HepG2 (cell line): Measurements from ENCODE around the gene DIP2C. TPM values are rescaled to one million over a fixed set of nuclear protein-coding genes. Genes with fewer than 3 reads are reported as not detected.

Experiments used
- CREB1 ChIP-seq, 2 experiments: fragments of 450-650 bp in 1 of 2; IDR thresholded peaks; 2 replicates each; pipeline ENCODE4 v1.6.1; 2016 to 2017; ENCODE audit warnings: control low read depth in 1 of 2, mild to moderate bottlenecking in 1 of 2, missing compliant biosample characterization in 1 of 2, missing genetic modification characterization in 1 of 2
- HMGXB3 ChIP-seq: sonication (generic); formaldehyde crosslinking; IDR thresholded peaks from 2 replicates; pipeline ENCODE4 v1.4.0; 2020; ENCODE audit warnings: missing genetic modification reagents, borderline replicate concordance
- PATZ1 ChIP-seq: sonication (generic); formaldehyde crosslinking; IDR thresholded peaks from 2 replicates; pipeline ENCODE4 v1.4.0; 2020; ENCODE audit warnings: missing genetic modification reagents
- RARA ChIP-seq: IDR thresholded peaks from 2 replicates; pipeline ENCODE4 v1.6.1; 2016; ENCODE audit warnings: missing genetic modification reagents, missing compliant biosample characterization
- SALL2 ChIP-seq: sonication (generic); formaldehyde crosslinking; IDR thresholded peaks from 2 replicates; pipeline ENCODE4 v1.8.1; 2023; ENCODE audit warnings: mild to moderate bottlenecking, missing genetic modification reagents, inconsistent platforms
- TOPORS ChIP-seq: sonication (generic); formaldehyde crosslinking; IDR thresholded peaks from 2 replicates; pipeline ENCODE4 v1.8.0; 2023; ENCODE audit warnings: mild to moderate bottlenecking, missing genetic modification reagents
- ZNF18 ChIP-seq: sonication (generic); formaldehyde crosslinking; IDR thresholded peaks from 2 replicates; pipeline ENCODE4 v1.8.0; 2022; ENCODE audit warnings: mild to moderate bottlenecking, missing genetic modification reagents; ENCODE audit not compliant: insufficient replicate concordance
- ZSCAN5A ChIP-seq: sonication (generic); formaldehyde crosslinking; IDR thresholded peaks from 2 replicates; pipeline ENCODE4 v1.8.0; 2022; ENCODE audit warnings: mild to moderate bottlenecking, missing genetic modification reagents, borderline replicate concordance
- polyA plus RNA-seq, 8 experiments: library from polyadenylated mRNA; depleted of rRNA in 3 of 8; stranded (reverse) in 7 of 8; unstranded in 1 of 8; fragments of >200 nt; fragmentation: Illumina TruSeq in 4 of 8; extraction: Trizol in 4 of 8; gene quantifications; 2 replicates each; pipeline versions ENCODE4 v1.2.1 to v1.2.3, GENCODE V29; 2011 to 2016; ENCODE audit warnings: low read depth in 4 of 8, missing spikeins in 1 of 8, mixed read lengths in 1 of 8; ENCODE audit not compliant: insufficient read depth in 1 of 8
- total RNA-seq, 5 experiments: library from RNA; depleted of rRNA; stranded (reverse); fragments of >200 nt; fragmentation: Illumina TruSeq; extraction: Trizol; gene quantifications; 2 replicates each; pipeline ENCODE4 v1.2.3, GENCODE V29; 2016; ENCODE audit warnings: low read depth in 1 of 5
- TF ChIP-seq, protein P1 (sequence below): sonication (generic); formaldehyde crosslinking; IDR thresholded peaks from 2 replicates; pipeline ENCODE4 v1.5.1; 2020; ENCODE audit warnings: missing genetic modification reagents, mild to moderate bottlenecking, borderline replicate concordance
- TF ChIP-seq, protein P2 (sequence below): sonication (generic); formaldehyde crosslinking; IDR thresholded peaks from 2 replicates; pipeline ENCODE4 v1.4.0; 2020; ENCODE audit warnings: missing genetic modification reagents
- TF ChIP-seq, protein P3 (sequence below): sonication (generic); formaldehyde crosslinking; IDR thresholded peaks from 2 replicates; pipeline ENCODE4 v1.5.0; 2020; ENCODE audit warnings: mild to moderate bottlenecking, missing genetic modification reagents

The DIP2C gene
- total and polyA plus RNA-seq, 2 of the 13 experiments (the other 11 are each of a cell fraction or from before 2014, with no cell fraction given) = 2.2 to 2.7 TPM

- TF ChIP-seq ZNF18 (CRISPR knock-in tag) = no peak
- peak; percentile 47 for TF ChIP-seq CREB1 (IDR thresholded peaks at IDR 0.05)
- TF ChIP-seq CREB1 (CRISPR knock-in tag; IDR thresholded peaks at IDR 0.05) = no peak
- TF ChIP-seq, protein P1, sequence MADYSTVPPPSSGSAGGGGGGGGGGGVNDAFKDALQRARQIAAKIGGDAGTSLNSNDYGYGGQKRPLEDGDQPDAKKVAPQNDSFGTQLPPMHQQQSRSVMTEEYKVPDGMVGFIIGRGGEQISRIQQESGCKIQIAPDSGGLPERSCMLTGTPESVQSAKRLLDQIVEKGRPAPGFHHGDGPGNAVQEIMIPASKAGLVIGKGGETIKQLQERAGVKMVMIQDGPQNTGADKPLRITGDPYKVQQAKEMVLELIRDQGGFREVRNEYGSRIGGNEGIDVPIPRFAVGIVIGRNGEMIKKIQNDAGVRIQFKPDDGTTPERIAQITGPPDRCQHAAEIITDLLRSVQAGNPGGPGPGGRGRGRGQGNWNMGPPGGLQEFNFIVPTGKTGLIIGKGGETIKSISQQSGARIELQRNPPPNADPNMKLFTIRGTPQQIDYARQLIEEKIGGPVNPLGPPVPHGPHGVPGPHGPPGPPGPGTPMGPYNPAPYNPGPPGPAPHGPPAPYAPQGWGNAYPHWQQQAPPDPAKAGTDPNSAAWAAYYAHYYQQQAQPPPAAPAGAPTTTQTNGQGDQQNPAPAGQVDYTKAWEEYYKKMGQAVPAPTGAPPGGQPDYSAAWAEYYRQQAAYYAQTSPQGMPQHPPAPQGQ = no peak
- TF ChIP-seq HMGXB3 (CRISPR knock-in tag) = no peak
- TF ChIP-seq, protein P2, sequence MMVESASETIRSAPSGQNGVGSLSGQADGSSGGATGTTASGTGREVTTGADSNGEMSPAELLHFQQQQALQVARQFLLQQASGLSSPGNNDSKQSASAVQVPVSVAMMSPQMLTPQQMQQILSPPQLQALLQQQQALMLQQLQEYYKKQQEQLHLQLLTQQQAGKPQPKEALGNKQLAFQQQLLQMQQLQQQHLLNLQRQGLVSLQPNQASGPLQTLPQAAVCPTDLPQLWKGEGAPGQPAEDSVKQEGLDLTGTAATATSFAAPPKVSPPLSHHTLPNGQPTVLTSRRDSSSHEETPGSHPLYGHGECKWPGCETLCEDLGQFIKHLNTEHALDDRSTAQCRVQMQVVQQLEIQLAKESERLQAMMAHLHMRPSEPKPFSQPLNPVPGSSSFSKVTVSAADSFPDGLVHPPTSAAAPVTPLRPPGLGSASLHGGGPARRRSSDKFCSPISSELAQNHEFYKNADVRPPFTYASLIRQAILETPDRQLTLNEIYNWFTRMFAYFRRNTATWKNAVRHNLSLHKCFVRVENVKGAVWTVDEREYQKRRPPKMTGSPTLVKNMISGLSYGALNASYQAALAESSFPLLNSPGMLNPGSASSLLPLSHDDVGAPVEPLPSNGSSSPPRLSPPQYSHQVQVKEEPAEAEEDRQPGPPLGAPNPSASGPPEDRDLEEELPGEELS (CRISPR knock-in tag) = peak; percentile 38; the same call in 1 of the 2 replicates
- TF ChIP-seq ZSCAN5A (CRISPR knock-in tag) = no peak
- TF ChIP-seq, protein P3, sequence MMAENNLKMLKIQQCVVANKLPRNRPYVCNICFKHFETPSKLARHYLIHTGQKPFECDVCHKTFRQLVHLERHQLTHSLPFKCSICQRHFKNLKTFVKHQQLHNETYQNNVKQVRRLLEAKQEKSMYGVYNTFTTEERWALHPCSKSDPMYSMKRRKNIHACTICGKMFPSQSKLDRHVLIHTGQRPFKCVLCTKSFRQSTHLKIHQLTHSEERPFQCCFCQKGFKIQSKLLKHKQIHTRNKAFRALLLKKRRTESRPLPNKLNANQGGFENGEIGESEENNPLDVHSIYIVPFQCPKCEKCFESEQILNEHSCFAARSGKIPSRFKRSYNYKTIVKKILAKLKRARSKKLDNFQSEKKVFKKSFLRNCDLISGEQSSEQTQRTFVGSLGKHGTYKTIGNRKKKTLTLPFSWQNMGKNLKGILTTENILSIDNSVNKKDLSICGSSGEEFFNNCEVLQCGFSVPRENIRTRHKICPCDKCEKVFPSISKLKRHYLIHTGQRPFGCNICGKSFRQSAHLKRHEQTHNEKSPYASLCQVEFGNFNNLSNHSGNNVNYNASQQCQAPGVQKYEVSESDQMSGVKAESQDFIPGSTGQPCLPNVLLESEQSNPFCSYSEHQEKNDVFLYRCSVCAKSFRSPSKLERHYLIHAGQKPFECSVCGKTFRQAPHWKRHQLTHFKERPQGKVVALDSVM (CRISPR knock-in tag) = peak; percentile 99
- no peak for TF ChIP-seq TOPORS (CRISPR knock-in tag)
- TF ChIP-seq SALL2 (CRISPR knock-in tag) = no peak
- peak; percentile 75 for TF ChIP-seq RARA (CRISPR knock-in tag)
- TF ChIP-seq PATZ1 (CRISPR knock-in tag) = peak; percentile 36; the same call in 1 of the 2 replicates
These were observed 22.6 kb upstream of the DIP2C start (continued) for GRCh38 chr10:712089-712488.
